Thoracic aorta (tissue), 2 donors: ENCODE measurements around the gene TREH. TPM values are rescaled to one million over a fixed set of nuclear protein-coding genes. Genes with fewer than 3 reads are reported as not detected.
"Not testable (repeated sequence)": the region's sequence is repeated elsewhere in the genome, so short reads cannot be mapped to it uniquely, and the experiment has no call there.

Source experiments
- ATAC-seq: fragments of 150-250 bp; one replicate; pipeline ENCODE4 v1.8.0; 2017; ENCODE audit warnings: low read depth; ENCODE audit not compliant: insufficient number of reproducible peaks, low FRiP score
- DNase-seq: peaks from one replicate; pipeline ENCODE4 v3.0.0-alpha.2; 2020; ENCODE audit warnings: low spot score
- H3K27ac ChIP-seq, 2 donors: fragments of 200-600 bp; sonication (generic); 1 replicate in 1 of 2; 2 replicates in 1 of 2; pipeline ENCODE4 v1.5.1; 2016; ENCODE audit warnings: mild to moderate bottlenecking in 2 of 2, moderate library complexity in 2 of 2
- H3K27me3 ChIP-seq: fragments of 200-600 bp; sonication (generic); replicated peaks from 2 replicates; pipeline ENCODE4 v1.6.0; 2016; ENCODE audit warnings: mild to moderate bottlenecking; ENCODE audit not compliant: insufficient read depth
- H3K36me3 ChIP-seq: fragments of 200-600 bp; sonication (generic); one replicate; pipeline ENCODE4 v1.5.1; 2016
- H3K4me1 ChIP-seq, 2 donors: fragments of 200-600 bp; sonication (generic); 1 replicate in 1 of 2; 2 replicates in 1 of 2; pipeline versions ENCODE4 v1.5.1 to v1.6.0; 2016; ENCODE audit warnings: low read depth in 2 of 2, mild to moderate bottlenecking in 1 of 2; ENCODE audit not compliant: control insufficient read depth in 1 of 2
- H3K4me3 ChIP-seq: fragments of 200-600 bp; sonication (generic); 2 replicates; pipeline ENCODE4 v1.5.1; 2016; ENCODE audit warnings: mild to moderate bottlenecking
- H3K9me3 ChIP-seq: fragments of 200-600 bp; sonication (generic); 2 replicates; pipeline ENCODE4 v1.5.1; 2016
- CTCF ChIP-seq: fragments of 200-600 bp; sonication (generic); IDR thresholded peaks from one replicate; pipeline ENCODE4 v1.5.1; 2019; ENCODE audit warnings: antibody characterized with exemption
- total RNA-seq, 2 donors: library from RNA; depleted of rRNA; stranded (reverse); fragments of >200 nt; gene quantifications; one replicate each; pipeline versions ENCODE4 v1.1.0 to v1.2.3, GENCODE V29; 2016

TREH gene
- total RNA-seq, result not detected

- no peaks in the 10 kb centered on the region for H3K36me3 ChIP-seq
- ATAC-seq (no peak), DNase-seq (no peak)
- H3K27me3 ChIP-seq, result no peaks in the 10 kb centered on the region
- H3K27ac ChIP-seq, result no peak within 1 kb of the TSS
- H3K4me3 ChIP-seq, result no peak within 1 kb of the TSS
- no peak for TF ChIP-seq CTCF
- no peaks in the 10 kb centered on the region for H3K9me3 ChIP-seq
- H3K4me1 ChIP-seq, result peaks cover 0 to 5% of the 10 kb centered on the region in 2 donors
Measured at GRCh38 chr11:118679483-118679882, at the start of gene TREH. TSS of gene TREH (minus strand) at chr11:118679650. CDS start at chr11:118679627, 23 bp downstream.

- not testable (repeated sequence) for H3K27ac ChIP-seq, H3K4me3 ChIP-seq, H3K9me3 ChIP-seq, ATAC-seq, DNase-seq, H3K4me1 ChIP-seq, H3K36me3 ChIP-seq, H3K27me3 ChIP-seq
Measured at GRCh38 chr11:118728112-118728511, 48.7 kb upstream of the TREH start.

- not testable (repeated sequence) for ATAC-seq, H3K4me3 ChIP-seq, H3K9me3 ChIP-seq, H3K27me3 ChIP-seq, H3K4me1 ChIP-seq, DNase-seq, H3K36me3 ChIP-seq, H3K27ac ChIP-seq
Measured at GRCh38 chr11:118727721-118728066, 48.2 kb upstream of the TREH start.

- not testable (repeated sequence) for H3K36me3 ChIP-seq, H3K27ac ChIP-seq, ATAC-seq, H3K9me3 ChIP-seq, H3K27me3 ChIP-seq, DNase-seq, H3K4me1 ChIP-seq, H3K4me3 ChIP-seq
Measured at GRCh38 chr11:118727001-118727720, 47.7 kb upstream of the TREH start.

GRCh38 chr11:118721478-118722015 lies 42.1 kb upstream of the TREH start:
- H3K27ac ChIP-seq, H3K9me3 ChIP-seq, H3K27me3 ChIP-seq, H3K36me3 ChIP-seq, ATAC-seq, DNase-seq, H3K4me3 ChIP-seq, H3K4me1 ChIP-seq: not testable (repeated sequence)

GRCh38 chr11:118720740-118721139 lies 41.3 kb upstream of the TREH start:
- not testable (repeated sequence) for H3K4me1 ChIP-seq, H3K36me3 ChIP-seq, ATAC-seq, H3K27me3 ChIP-seq, H3K27ac ChIP-seq, H3K4me3 ChIP-seq, DNase-seq, H3K9me3 ChIP-seq

GRCh38 chr11:118720078-118720477 lies 40.6 kb upstream of the TREH start:
- not testable (repeated sequence) for H3K36me3 ChIP-seq, H3K9me3 ChIP-seq, H3K27me3 ChIP-seq, ATAC-seq, DNase-seq, H3K27ac ChIP-seq, H3K4me3 ChIP-seq
- peaks cover 0 to 12% of the 10 kb centered on the region in 2 donors for H3K4me1 ChIP-seq

GRCh38 chr11:118718562-118718961 lies 39.1 kb upstream of the TREH start:
- not testable (repeated sequence) for H3K36me3 ChIP-seq, H3K9me3 ChIP-seq, H3K27ac ChIP-seq, H3K4me3 ChIP-seq, H3K27me3 ChIP-seq, ATAC-seq, DNase-seq
- peaks cover 0 to 14% of the 10 kb centered on the region in 2 donors for H3K4me1 ChIP-seq

GRCh38 chr11:118717733-118718132 lies 38.3 kb upstream of the TREH start:
- H3K27ac ChIP-seq, H3K27me3 ChIP-seq, ATAC-seq, H3K36me3 ChIP-seq, DNase-seq, H3K4me3 ChIP-seq, H3K9me3 ChIP-seq: not testable (repeated sequence)
- H3K4me1 ChIP-seq, result peaks cover 0 to 14% of the 10 kb centered on the region in 2 donors

- H3K27me3 ChIP-seq, H3K36me3 ChIP-seq, ATAC-seq, H3K9me3 ChIP-seq, DNase-seq, H3K27ac ChIP-seq, H3K4me3 ChIP-seq: not testable (repeated sequence)
- H3K4me1 ChIP-seq, result peaks cover 0 to 14% of the 10 kb centered on the region in 2 donors
Measured at GRCh38 chr11:118717221-118717620, 37.8 kb upstream of the TREH start.
